Activated T-cell treated with anti-CD3 and anti-CD28 coated beads, Interleukin-2, amount 50 U/mL, for 72 hours (primary cell): ENCODE data around the gene FGF2. TPM values are rescaled to one million over a fixed set of nuclear protein-coding genes. Genes with fewer than 3 reads are reported as not detected.
A peak's percentile ranks its signal among the peaks of the same experiment; 100 is the strongest.
"Not testable (repeated sequence)": the region's sequence is repeated elsewhere in the genome, so short reads cannot be mapped to it uniquely, and the experiment has no call there.

ENCODE experiments used
- ATAC-seq, 2 donors: fragments of 150-1000 bp; cut with Tn5 transposase; replicated peaks in 1 of 2; 2 replicates each; pipeline ENCODE4 v1.10.0; 2021; ENCODE audit warnings: moderate library complexity in 2 of 2, mild to moderate bottlenecking in 1 of 2
- DNase-seq, 2 donors: peaks; one replicate each; pipeline ENCODE4 v3.0.0; 2021 to 2022; ENCODE audit warnings: mixed read lengths in 1 of 2
- H3K27ac Mint-ChIP-seq: one replicate; pipeline ENCODE4 v1.8.0; 2022; ENCODE audit warnings: mild to moderate bottlenecking, moderate library complexity, mixed read lengths
- H3K27me3 Mint-ChIP-seq: one replicate; pipeline ENCODE4 v1.8.0; 2022; ENCODE audit warnings: low read depth, mixed read lengths
- H3K36me3 Mint-ChIP-seq, 2 donors: one replicate each; pipeline ENCODE4 v1.8.0; 2022; ENCODE audit warnings: mixed read lengths in 2 of 2, mild to moderate bottlenecking in 1 of 2; ENCODE audit not compliant: insufficient read depth in 2 of 2
- H3K4me1 Mint-ChIP-seq: one replicate; pipeline ENCODE4 v1.8.0; 2022; ENCODE audit warnings: low read depth, mixed read lengths
- H3K4me3 Mint-ChIP-seq, 2 donors: one replicate each; pipeline ENCODE4 v1.8.0; 2022; ENCODE audit warnings: mild to moderate bottlenecking in 2 of 2, mixed read lengths in 2 of 2, moderate library complexity in 2 of 2
- H3K9me3 Mint-ChIP-seq, 2 donors: one replicate each; pipeline ENCODE4 v1.8.0; 2022; ENCODE audit warnings: mixed read lengths in 2 of 2
- total RNA-seq, 2 donors: library from RNA; stranded (reverse); gene quantifications; one replicate each; pipeline ENCODE4 v1.2.3, GENCODE V29; 2022

Gene FGF2
- total RNA-seq, 2 donors from 2014 or later: 2.7 to 4.8 TPM

- Mint-ChIP-seq H3K9me3 (no peaks in the 10 kb centered on the region), H3K27ac (no peak overlapping the region), H3K4me3 (no peak overlapping the region), H3K27me3 (peaks cover 44% of the 10 kb centered on the region), H3K4me1 (no peaks in the 10 kb centered on the region), H3K36me3 (no peaks in the 10 kb centered on the region)
- DNase-seq: no peak
- no peak for ATAC-seq
These were observed 34.7 kb downstream of the FGF2 start for GRCh38 chr4:122861172-122861943.

- DNase-seq: no peak
- Mint-ChIP-seq H3K27me3 (peaks cover 39% of the 10 kb centered on the region), H3K4me1 (no peaks in the 10 kb centered on the region), H3K4me3 (no peak overlapping the region), H3K9me3 (peaks cover 2 to 3% of the 10 kb centered on the region in 2 donors), H3K36me3 (no peaks in the 10 kb centered on the region), H3K27ac (no peak overlapping the region)
- ATAC-seq: no peak
These were observed 37.0 kb downstream of the FGF2 start for GRCh38 chr4:122863639-122864038.

- no peaks in the 10 kb centered on the region for H3K36me3 Mint-ChIP-seq
- peaks cover 54% of the 10 kb centered on the region for H3K27me3 Mint-ChIP-seq
- H3K4me3 Mint-ChIP-seq: no peak overlapping the region
- DNase-seq (no peak), ATAC-seq (no peak)
- H3K9me3 Mint-ChIP-seq: peaks cover 2 to 3% of the 10 kb centered on the region in 2 donors
- no peak overlapping the region for H3K27ac Mint-ChIP-seq
- no peaks in the 10 kb centered on the region for H3K4me1 Mint-ChIP-seq
These were observed 38.8 kb downstream of the FGF2 start for GRCh38 chr4:122865425-122865824.

GRCh38 chr4:122868235-122868634 lies 41.6 kb downstream of the FGF2 start:
- not testable (repeated sequence) for H3K9me3 Mint-ChIP-seq, H3K4me3 Mint-ChIP-seq, DNase-seq, H3K4me1 Mint-ChIP-seq, ATAC-seq, H3K27ac Mint-ChIP-seq, H3K36me3 Mint-ChIP-seq
- H3K27me3 Mint-ChIP-seq: peaks cover 59% of the 10 kb centered on the region

GRCh38 chr4:122873146-122873545 lies 46.5 kb downstream of the FGF2 start:
- Mint-ChIP-seq H3K4me1 (no peaks in the 10 kb centered on the region), H3K36me3 (peaks cover 0 to 2% of the 10 kb centered on the region in 2 donors), H3K27me3 (peaks cover 61% of the 10 kb centered on the region), H3K9me3 (peaks cover 5 to 9% of the 10 kb centered on the region in 2 donors), H3K27ac (no peak overlapping the region), H3K4me3 (no peak overlapping the region)
- no peak for ATAC-seq
- DNase-seq: no peak

- H3K4me1 Mint-ChIP-seq: no peaks in the 10 kb centered on the region
- ATAC-seq (peak in 1 of 2 donors; percentile 44), DNase-seq (no peak)
- H3K9me3 Mint-ChIP-seq: peaks cover 2 to 7% of the 10 kb centered on the region in 2 donors
- peaks cover 0 to 2% of the 10 kb centered on the region in 2 donors for H3K36me3 Mint-ChIP-seq
- no peak overlapping the region for H3K4me3 Mint-ChIP-seq
- no peak overlapping the region for H3K27ac Mint-ChIP-seq
- peaks cover 58% of the 10 kb centered on the region for H3K27me3 Mint-ChIP-seq
These were observed 47.4 kb downstream of the FGF2 start for GRCh38 chr4:122873821-122874593.

GRCh38 chr4:122875949-122876348 lies 49.3 kb downstream of the FGF2 start:
- no peak overlapping the region for H3K27ac Mint-ChIP-seq
- H3K4me1 Mint-ChIP-seq: no peaks in the 10 kb centered on the region
- H3K4me3 Mint-ChIP-seq: no peak overlapping the region
- ATAC-seq (no peak), DNase-seq (no peak)
- peaks cover 3% of the 10 kb centered on the region in 2 donors for H3K36me3 Mint-ChIP-seq
- H3K9me3 Mint-ChIP-seq: peaks cover 0 to 8% of the 10 kb centered on the region in 2 donors
- H3K27me3 Mint-ChIP-seq: peaks cover 38% of the 10 kb centered on the region

GRCh38 chr4:122876456-122876855 lies 49.8 kb downstream of the FGF2 start:
- Mint-ChIP-seq H3K9me3 (peaks cover 2 to 8% of the 10 kb centered on the region in 2 donors), H3K27me3 (peaks cover 37% of the 10 kb centered on the region), H3K36me3 (peaks cover 5 to 6% of the 10 kb centered on the region in 2 donors), H3K4me3 (no peak overlapping the region), H3K4me1 (no peaks in the 10 kb centered on the region), H3K27ac (no peak overlapping the region)
- ATAC-seq (no peak), DNase-seq (no peak)

- Mint-ChIP-seq H3K9me3 (peaks cover 2 to 5% of the 10 kb centered on the region in 2 donors), H3K27ac (no peak overlapping the region), H3K4me3 (no peak overlapping the region), H3K4me1 (no peaks in the 10 kb centered on the region), H3K27me3 (peaks cover 24% of the 10 kb centered on the region), H3K36me3 (peaks cover 6% of the 10 kb centered on the region in 2 donors)
- DNase-seq (no peak), ATAC-seq (no peak)
These were observed 52.4 kb downstream of the FGF2 start for GRCh38 chr4:122879001-122879400.

GRCh38 chr4:122882857-122883735 lies 56.5 kb downstream of the FGF2 start:
- Mint-ChIP-seq H3K36me3 (peaks cover 6% of the 10 kb centered on the region in 2 donors), H3K9me3 (peaks cover 2 to 5% of the 10 kb centered on the region in 2 donors), H3K27ac (no peak overlapping the region), H3K27me3 (peaks cover 16% of the 10 kb centered on the region), H3K4me1 (no peaks in the 10 kb centered on the region), H3K4me3 (no peak overlapping the region)
- DNase-seq (no peak), ATAC-seq (no peak)

- Mint-ChIP-seq H3K4me1 (no peaks in the 10 kb centered on the region), H3K4me3 (no peak overlapping the region), H3K36me3 (peaks cover 4 to 5% of the 10 kb centered on the region in 2 donors), H3K9me3 (peaks cover 2 to 5% of the 10 kb centered on the region in 2 donors), H3K27me3 (peaks cover 10% of the 10 kb centered on the region), H3K27ac (no peak overlapping the region)
- DNase-seq (no peak), ATAC-seq (no peak)
These were observed 57.9 kb downstream of the FGF2 start for GRCh38 chr4:122884499-122884898.

- Mint-ChIP-seq H3K4me3 (no peak overlapping the region), H3K36me3 (no peaks in the 10 kb centered on the region), H3K27me3 (no peaks in the 10 kb centered on the region), H3K4me1 (no peaks in the 10 kb centered on the region), H3K9me3 (no peaks in the 10 kb centered on the region), H3K27ac (no peak overlapping the region)
- ATAC-seq (no peak), DNase-seq (no peak)
These were observed 63.1 kb downstream of the FGF2 start for GRCh38 chr4:122889726-122890125.
